ENCODE results near the gene GFM1. TPM values are rescaled to one million over a fixed set of nuclear protein-coding genes. Genes with fewer than 3 reads are reported as not detected.

The GFM1 gene
- total RNA-seq, 2 experiments from 2014 or later: 36.5 to 53.7 TPM

- no peak for TF ChIP-seq EZH2phosphoT487 (IDR thresholded peaks at IDR 0.05; ENCODE audit: borderline replicate concordance, low read depth, low read length)
- no peak for TF ChIP-seq CTCF (conservative IDR thresholded peaks at IDR 0.05; ENCODE audit: low read length)
- Histone ChIP-seq H3K79me2 (ENCODE audit: insufficient read depth, low read depth, low read length) (no peaks in the 10 kb centered on the region), H3K4me3 (ENCODE audit: low read depth, low read length, poor library complexity, severe bottlenecking) (no peak overlapping the region), H3K4me2 (ENCODE audit: low read length) (no peak overlapping the region), H3K4me1 (ENCODE audit: insufficient read depth, low read length, poor library complexity, severe bottlenecking) (no peaks in the 10 kb centered on the region), H2AFZ (ENCODE audit: low read length) (no peak overlapping the region), H4K20me1 (ENCODE audit: insufficient read depth, low read length) (no peaks in the 10 kb centered on the region), H3K9me3 (ENCODE audit: low read length) (no peaks in the 10 kb centered on the region), H3K27ac (ENCODE audit: low read depth, low read length, poor library complexity, severe bottlenecking) (no peak overlapping the region), H3K9me2 (ENCODE audit: insufficient read depth, low read length) (no peaks in the 10 kb centered on the region), H3K36me3 (ENCODE audit: insufficient read depth, low read length) (peaks cover 51% of the 10 kb centered on the region)
- intact Hi-C loops (cut with micrococcal nuclease; ENCODE audit: unreplicated experiment): no loop called here
- ChIA-PET CTCF (ENCODE audit: unreplicated experiment) (no interaction called here), POLR2A (interaction anchor here (0.5 to 1.2 kb wide), 3 partner anchors 12 to 1594 kb away, joined by 3 to 4 read pairs (median 4); no protein-coding TSS in a partner anchor)
- no TSS peak for BruUV-seq (replicated peaks)
- no peak for DNase-seq (ENCODE audit: low spot score)
Measured at GRCh38 chr3:158709666-158710083, 65.3 kb downstream of the GFM1 start.

DNA sequence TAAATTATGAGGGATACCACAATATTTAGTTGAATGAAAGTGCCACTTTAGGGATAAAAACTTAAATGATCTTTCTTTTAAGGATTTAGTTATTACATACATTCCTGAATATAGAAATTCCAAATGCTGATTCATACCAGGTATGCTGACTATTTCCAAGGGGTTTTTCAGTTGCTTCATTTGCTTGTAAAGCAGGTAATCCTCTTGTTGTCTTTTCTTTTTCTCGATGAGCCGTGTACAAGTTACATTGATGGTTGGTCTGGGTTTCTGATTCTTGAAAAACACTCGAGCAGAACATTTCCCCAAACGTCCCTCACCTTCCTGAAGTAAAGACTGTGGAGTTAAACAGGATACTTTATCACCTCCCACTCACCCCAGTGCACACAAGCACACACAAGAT is 66.3 kb downstream of the GFM1 start:
- Histone ChIP-seq H4K20me1 (ENCODE audit: insufficient read depth, low read length) (no peaks in the 10 kb centered on the region), H3K79me2 (ENCODE audit: insufficient read depth, low read depth, low read length) (no peaks in the 10 kb centered on the region), H3K4me2 (ENCODE audit: low read length) (no peak overlapping the region), H3K36me3 (ENCODE audit: insufficient read depth, low read length) (peaks cover 45% of the 10 kb centered on the region), H3K9me2 (ENCODE audit: insufficient read depth, low read length) (no peaks in the 10 kb centered on the region), H3K4me1 (ENCODE audit: insufficient read depth, low read length, poor library complexity, severe bottlenecking) (no peaks in the 10 kb centered on the region), H3K9me3 (ENCODE audit: low read length) (no peaks in the 10 kb centered on the region), H3K27ac (ENCODE audit: low read depth, low read length, poor library complexity, severe bottlenecking) (no peak overlapping the region), H2AFZ (ENCODE audit: low read length) (no peak overlapping the region), H3K4me3 (ENCODE audit: low read depth, low read length, poor library complexity, severe bottlenecking) (no peak overlapping the region)
- ChIA-PET CTCF (ENCODE audit: unreplicated experiment) (no interaction called here), POLR2A (no interaction called here)
- intact Hi-C loops (cut with micrococcal nuclease; ENCODE audit: unreplicated experiment): no loop called here
- no peak for DNase-seq (ENCODE audit: low spot score)
- TF ChIP-seq EZH2phosphoT487 (IDR thresholded peaks at IDR 0.05; ENCODE audit: borderline replicate concordance, low read depth, low read length) (no peak), CTCF (conservative IDR thresholded peaks at IDR 0.05; ENCODE audit: low read length) (no peak)
- BruUV-seq (replicated peaks): no TSS peak

DNA sequence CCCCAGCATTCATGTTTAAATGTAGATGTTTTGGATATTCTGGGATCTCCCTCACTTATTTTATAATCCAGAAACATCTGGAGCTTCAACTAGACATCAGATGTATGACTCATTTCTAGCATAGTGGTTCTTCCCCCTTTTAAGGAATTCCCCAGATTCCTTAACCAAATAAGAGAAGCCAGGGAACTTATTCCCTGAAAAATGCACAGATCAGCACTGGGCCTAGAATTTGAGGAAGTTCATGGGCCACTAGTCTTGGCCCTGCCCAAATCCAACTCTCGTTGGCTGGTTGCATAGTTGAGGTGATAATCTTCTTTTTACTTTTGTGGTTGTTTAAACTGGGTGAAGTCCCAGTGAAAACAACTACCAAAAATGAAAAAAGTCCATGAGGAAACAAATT is 67.6 kb downstream of the GFM1 start:
- Histone ChIP-seq H3K27ac (ENCODE audit: low read depth, low read length, poor library complexity, severe bottlenecking) (no peak overlapping the region), H4K20me1 (ENCODE audit: insufficient read depth, low read length) (no peaks in the 10 kb centered on the region), H2AFZ (ENCODE audit: low read length) (no peak overlapping the region), H3K9me3 (ENCODE audit: low read length) (no peaks in the 10 kb centered on the region), H3K79me2 (ENCODE audit: insufficient read depth, low read depth, low read length) (no peaks in the 10 kb centered on the region), H3K9me2 (ENCODE audit: insufficient read depth, low read length) (no peaks in the 10 kb centered on the region), H3K36me3 (ENCODE audit: insufficient read depth, low read length) (peaks cover 45% of the 10 kb centered on the region), H3K4me1 (ENCODE audit: insufficient read depth, low read length, poor library complexity, severe bottlenecking) (no peaks in the 10 kb centered on the region), H3K4me3 (ENCODE audit: low read depth, low read length, poor library complexity, severe bottlenecking) (no peak overlapping the region), H3K4me2 (ENCODE audit: low read length) (no peak overlapping the region)
- ChIA-PET POLR2A (interaction anchor here (0.6 kb wide), 1 partner anchor 359 kb away, joined by 3 read pairs; no protein-coding TSS in a partner anchor), CTCF (ENCODE audit: unreplicated experiment) (no interaction called here)
- BruUV-seq (replicated peaks): no TSS peak
- intact Hi-C loops (cut with micrococcal nuclease; ENCODE audit: unreplicated experiment): no loop called here
- DNase-seq (ENCODE audit: low spot score): no peak
- TF ChIP-seq CTCF (conservative IDR thresholded peaks at IDR 0.05; ENCODE audit: low read length) (no peak), EZH2phosphoT487 (IDR thresholded peaks at IDR 0.05; ENCODE audit: borderline replicate concordance, low read depth, low read length) (no peak)

Data from OCI-LY7 (cell line).